Stromal cell of bone marrow (primary cell): ENCODE measurements around the gene C1QTNF8.

ENCODE experiments used
- DNase-seq: peaks from one replicate; pipeline ENCODE4 v3.0.0-alpha.2; 2012; ENCODE audit warnings: low read depth

C1QTNF8 gene

DNA sequence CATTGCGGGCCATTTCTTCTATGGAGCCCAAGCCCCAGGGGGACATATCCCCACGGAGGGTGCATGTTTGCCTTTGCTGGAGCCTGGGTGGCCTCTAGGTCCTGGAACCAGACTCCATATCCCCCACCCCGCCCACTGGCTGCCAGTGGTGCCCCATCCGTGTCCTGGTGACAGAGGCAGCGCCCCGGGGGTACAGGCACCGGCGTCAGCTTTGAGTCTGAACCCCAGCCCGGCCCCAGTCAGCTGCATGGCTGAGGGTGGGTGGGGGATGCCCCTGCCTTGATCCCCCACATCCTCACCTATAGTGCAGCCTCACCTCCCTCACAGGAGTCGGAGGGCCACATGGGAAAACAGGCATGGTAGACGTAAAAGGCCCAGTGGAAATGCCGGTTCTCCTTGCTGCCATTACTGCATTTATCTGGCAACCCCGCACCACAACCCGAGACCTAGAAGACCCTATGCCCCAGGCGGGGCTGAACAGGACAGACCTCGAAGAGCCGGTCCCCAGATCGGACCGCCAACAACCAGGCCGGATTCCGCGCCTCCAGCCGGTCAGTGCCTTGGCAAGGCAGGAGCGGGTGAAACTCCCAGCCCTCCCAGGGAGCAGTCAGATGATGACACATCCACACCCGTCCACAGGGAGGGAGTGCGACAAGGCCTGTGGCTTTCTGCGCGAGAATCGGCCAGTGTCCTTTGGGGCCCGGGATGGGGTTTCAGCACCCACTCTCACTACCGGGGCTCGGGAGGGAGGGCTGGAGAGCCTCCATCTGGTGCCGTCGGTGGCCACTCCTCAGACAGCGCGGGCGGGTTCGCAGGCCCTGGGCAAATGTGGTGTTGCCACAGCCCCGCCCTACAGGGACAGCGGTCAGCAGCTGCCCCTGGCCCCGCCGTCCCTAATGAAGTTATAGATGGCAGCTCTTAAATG lies 35.4 kb downstream of the C1QTNF8 start:
- no peak for DNase-seq

DNA sequence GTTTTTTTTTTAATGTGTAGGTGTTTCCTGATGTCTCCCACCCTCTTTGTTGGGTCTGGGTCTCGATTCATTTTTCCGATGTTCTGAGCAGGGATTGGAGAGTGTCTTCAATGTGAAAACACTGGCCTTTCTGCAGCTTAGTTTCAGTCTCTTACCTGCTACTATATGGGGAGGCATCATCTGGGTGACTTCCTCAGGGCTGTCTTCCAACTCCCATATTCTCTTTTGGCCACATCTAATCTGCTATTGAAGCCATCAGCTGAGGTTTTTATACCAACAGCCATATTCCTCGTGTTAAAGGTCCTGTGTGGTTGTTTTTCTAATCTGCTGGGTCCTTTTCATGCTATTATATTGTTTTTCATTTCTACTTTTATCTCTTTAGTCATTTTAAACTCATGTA lies 36.7 kb downstream of the C1QTNF8 start:
- no peak for DNase-seq

DNA sequence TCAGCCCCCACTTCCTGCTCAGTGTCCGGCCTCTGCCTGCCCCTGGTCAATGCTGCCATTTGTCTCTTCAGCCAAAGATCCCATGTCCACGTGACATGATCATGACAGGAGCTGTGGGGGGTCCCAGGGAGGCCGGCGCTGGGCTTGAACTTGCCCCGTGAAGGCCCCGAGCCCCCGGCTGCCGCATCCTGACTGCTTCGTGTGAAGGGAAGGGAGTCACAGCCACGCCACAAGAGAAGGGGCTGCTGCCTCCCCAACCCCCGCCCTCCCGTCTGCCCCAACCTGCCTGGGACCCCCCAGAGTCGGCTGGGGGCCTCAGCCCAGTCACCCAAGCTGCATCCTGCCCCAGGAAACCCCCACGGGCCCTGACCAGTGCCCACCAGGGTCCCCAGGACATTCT lies 37.8 kb downstream of the C1QTNF8 start:
- no peak for DNase-seq

DNA sequence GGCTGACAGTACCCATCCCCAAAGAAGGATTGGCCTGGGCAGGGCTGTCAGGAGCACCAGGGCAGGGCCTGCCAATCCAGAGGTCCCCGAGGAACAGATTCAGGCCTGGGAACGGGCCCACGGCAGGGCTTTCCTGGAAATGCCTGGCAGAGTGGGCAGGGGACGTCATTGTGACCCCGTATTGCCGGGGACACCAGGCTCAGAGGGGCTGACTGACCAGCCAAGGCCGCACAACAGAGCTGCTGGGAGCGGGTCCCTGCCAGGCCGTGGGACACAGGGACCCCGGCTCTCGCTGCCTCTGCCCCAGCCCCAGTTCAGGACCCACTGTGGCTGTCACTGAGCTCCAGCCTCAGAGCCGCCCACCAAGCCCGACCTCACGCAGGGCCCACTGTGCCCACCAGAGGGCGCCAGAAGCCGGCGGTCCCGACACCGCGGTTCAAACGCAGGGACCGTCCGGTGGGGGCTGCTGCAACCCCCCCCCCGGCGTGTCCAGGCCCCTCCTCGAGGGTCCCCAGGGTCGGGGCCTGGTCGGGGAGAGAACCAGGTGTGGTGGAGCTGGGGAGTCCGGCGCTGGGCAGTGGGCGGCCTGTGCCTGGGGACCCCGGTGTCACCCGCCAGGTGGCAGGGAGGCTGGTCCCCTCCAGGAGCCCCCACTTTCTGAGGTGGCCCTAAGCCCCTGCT lies 38.7 kb downstream of the C1QTNF8 start:
- DNase-seq: no peak

DNA sequence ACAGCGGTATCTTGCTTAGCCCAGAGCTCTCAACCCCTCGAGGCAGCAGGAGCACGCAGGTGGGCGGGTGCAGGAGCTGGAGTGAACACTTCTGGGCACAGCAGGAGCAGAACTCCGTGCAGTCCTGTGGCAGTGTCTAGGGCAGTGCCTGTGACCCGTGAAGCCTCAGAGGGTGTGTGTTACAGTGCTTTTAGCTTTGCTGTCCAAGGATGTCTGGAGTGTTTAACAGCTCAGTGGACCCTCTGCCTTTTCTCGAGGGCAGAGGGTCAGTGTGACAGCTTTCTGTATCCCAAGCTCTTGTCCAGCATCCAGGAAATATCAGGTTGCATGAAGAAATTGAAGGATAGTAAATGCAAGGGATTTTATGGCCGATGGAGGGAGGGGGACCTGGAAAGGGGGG lies 39.8 kb downstream of the C1QTNF8 start:
- no peak for DNase-seq

DNA sequence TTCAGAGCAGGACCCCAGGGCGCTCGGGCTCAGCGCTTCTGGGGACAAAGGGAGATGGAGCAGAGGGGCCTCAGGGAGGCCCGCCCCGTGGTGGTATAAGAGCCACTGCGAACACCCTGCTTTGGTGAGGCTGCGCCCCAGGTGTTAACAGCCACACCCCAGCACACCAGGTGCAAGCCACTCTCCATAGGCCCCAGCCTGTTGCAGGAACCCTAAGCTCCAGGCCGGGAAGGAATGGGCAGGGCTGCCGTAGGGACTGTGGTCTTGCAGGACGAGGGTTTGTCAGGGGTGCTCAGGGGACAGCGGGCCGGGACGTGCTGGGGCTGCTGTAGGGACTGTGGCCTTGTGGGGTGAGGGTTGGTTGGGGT lies 40.5 kb downstream of the C1QTNF8 start:
- DNase-seq: no peak

DNA sequence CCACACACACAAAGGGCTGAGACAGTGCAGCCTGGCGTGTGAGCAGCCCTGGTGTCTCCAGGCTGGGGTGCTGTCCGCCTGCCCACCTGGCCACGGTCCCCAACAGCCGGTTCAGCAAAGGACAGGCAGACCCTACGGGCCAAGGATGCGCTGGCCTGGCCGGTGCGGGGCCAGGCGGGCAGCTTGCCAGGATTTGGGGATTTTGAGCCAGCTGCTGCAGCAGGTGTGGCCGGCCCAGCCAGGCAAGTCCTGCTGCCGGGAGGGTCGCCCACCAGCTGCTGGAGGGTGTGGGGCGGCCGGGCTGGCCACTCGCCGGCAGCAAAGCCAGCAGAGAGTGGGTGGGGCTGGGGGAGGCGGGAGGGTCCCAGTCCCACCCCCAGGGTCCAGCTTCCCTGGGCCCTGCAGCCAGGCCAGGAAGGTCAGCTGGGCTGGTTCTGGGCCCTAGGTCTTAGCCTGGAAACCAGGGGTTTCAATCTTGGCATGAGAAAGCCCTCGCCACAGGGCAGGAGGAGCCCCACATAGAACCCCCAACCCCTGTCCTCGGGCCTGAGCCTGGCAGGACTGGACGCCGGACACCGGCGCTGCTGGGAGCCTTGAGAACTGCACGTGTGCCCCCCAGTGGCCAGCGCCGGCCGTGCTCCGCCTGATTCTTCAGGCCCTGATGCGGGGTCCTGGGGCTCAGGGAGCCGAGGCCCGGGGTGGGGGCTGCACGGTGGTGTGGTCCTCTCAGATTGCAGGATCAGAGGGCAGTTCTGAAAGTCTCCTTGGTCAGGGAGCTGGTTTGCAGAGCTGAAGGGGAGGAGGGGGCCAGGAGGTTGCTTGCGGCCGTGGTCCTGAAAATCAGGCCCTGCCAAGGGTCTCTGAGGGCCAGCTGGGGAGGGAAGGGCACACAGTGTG lies 41.1 kb downstream of the C1QTNF8 start:
- peak; percentile 13 for DNase-seq

DNA sequence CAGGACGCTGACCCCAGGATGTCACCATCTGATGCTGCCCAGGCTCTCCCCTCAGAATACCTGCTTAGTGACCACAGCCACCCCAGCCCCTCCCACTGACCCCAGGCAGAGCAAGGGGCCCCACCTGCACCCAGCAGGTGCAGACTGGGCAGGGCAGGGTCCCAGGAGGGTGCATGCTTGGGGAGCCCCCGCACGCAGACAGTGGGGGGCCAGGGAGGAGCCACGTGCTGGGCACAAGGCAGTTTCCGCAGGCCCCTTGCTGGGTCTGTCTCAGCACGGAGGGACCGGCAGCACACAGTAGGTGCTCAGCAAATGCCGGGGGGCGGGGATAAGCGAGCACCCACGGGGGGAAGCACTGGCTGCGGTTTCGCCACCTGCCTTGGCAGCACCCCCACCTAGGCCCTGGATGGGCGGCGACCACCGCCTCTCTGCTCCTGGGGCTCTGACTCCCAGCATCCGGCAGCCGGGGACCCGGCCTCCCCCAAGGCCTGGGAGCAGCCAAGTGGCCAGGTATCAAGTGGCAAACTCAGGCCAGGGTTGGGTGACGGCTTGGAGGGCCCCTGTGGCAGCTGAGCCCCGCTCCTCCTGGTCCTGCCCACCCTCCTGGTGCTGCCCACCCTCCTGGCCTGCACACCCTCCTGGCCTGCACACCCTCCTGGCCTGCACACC lies 42.2 kb downstream of the C1QTNF8 start:
- no peak for DNase-seq

DNA sequence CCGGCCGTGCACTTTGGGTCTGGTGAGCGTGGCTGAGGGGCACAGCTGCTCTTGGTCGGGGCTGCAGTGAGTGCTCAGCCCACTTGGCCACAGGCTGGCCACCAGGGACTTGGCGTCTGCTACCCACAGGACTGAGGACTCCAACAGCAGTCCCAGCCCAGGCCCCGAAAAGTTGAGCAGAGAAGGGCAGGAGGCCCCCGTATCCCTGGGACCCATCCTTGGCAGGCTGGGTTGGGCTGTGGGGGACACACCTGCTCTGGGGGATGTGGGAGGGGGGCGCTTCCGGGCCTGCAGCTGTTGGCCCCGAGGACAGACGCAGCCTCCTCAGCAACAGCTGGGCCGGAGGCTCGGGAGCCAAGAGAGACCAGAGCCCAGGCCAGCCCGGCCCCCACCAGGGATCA lies 42.9 kb downstream of the C1QTNF8 start:
- no peak for DNase-seq

DNA sequence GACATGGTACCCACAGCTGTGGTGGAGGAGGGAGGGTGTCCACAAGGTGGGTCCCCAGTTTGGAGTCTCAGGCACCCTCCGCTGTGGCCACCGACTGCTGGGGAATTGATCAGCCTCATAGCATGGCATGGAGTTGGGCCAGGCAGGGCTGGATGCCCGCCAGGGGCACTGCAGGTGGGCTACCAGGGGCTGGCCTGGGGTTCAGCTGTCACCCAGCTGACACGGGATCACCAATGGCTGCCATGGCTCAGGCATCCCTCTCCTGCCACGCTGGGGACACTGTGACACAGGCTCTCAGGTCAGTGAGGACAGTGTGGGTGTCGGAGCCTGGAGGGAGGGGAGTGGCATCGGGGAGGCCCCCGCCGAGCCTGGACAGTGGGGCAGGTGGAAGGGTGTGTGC lies 43.3 kb downstream of the C1QTNF8 start:
- DNase-seq: no peak

DNA sequence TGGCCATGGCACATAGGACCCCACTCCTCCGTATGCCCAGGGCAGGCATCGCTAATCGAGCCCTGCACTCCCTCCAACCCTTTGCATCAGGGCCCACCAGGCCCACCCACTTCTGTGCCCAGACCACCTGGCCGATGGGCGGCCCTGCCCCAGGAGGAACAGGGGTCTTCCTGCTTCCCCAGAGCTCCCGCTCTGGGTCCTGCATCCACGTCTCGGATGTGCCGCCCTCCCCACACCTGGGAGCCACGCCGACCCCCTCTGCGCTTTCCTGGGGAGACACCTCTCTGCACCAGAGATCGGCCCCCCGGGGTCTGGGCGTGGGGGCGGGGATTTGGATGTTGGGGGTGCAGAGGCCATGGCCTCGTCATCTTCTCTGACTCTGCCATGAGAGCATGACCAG lies 44.6 kb downstream of the C1QTNF8 start:
- DNase-seq: no peak

DNA sequence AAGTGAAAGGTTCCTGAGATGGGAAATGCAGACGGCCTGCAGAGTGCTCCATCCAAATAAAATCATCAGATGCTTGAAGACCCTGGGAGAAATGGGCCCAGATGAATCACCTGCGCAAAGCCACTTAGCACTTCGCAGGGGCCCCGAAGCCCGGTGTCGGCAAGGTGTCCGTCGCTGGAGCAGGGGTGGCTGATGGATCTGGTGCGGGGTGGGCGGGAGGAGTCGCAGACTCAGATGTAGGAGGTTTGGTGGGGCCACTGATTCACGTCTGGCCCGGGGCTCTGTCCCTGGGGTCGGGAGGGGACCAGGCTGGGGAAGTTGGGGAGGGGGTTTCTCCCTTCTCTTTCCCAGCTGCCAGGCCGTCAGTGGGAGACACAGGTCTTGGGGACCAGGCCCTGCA lies 45.1 kb downstream of the C1QTNF8 start:
- DNase-seq: no peak

DNA sequence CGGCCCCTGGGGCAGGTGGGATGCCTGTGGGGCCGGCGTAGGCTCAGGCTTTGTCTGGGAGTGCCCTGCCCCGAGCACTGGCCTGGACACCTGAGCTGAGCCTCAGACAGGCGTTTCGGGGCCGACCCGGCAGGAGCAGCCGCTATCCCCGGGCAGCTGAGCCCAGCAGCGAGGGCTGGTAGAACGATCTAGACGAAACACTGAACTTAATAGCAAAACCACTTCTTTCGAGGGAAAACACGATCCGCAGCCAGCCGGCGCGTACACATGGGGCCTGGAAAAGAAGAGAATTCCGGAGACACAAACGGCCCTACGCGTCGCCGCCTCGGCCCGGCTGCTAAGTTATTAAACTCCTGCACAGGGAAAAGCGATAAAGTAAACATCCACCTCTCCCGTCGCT lies 45.5 kb downstream of the C1QTNF8 start:
- no peak for DNase-seq

DNA sequence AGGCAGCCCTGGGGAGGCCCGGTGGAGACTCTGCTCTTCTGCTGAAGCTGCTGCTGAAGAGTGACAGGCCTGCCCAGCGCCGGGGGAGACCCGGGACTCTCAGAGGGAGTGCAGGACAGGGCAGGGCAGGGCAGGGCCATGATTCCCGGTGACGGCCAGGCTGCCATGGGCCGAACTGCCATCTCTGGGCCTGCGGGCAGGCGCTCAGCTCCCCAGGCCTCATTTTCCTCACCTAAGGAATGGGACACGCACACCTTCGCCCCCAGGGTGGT lies 46.1 kb downstream of the C1QTNF8 start:
- no peak for DNase-seq

DNA sequence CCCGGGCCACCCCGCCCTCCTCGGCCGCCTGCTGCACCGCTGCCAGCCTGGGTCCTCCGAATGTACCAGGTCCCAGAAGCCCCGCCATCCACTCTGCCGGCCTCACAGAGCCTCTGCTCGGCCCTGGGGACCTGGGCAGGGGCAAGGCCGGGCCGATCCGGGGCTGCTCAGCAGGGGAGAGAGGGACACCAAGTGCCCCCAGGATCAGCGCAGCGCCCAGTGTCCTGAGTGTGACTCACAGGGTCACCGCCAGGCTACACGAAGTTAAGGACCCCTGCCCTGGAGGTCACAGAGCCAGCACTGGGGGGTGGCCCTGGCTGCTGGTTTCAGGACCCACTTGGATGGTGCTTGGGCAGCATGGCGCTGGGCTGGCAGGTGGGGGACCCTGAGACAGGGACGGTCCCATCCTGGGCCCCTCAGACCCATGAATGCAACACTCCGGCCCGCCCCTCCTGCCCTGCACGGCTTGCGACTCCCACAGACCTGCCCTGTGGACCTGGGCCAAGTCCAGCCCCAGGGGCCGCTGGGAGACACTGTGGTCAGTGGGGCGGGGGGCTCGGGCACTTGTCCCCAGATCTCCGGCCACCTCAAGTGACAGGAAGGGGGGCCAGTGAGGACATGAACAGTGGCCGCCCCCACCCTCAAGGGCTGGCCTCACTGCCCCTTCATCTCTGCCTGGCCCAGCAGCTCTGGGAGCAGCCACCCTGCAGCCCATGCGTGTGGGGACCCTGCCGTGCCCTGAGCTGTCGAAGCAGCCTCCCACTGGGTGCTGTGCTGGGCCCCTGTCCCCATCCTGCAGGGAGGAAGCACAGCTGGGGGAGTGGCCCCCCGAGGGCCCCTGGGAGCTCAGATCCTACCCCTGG lies 46.7 kb downstream of the C1QTNF8 start:
- no peak for DNase-seq

DNA sequence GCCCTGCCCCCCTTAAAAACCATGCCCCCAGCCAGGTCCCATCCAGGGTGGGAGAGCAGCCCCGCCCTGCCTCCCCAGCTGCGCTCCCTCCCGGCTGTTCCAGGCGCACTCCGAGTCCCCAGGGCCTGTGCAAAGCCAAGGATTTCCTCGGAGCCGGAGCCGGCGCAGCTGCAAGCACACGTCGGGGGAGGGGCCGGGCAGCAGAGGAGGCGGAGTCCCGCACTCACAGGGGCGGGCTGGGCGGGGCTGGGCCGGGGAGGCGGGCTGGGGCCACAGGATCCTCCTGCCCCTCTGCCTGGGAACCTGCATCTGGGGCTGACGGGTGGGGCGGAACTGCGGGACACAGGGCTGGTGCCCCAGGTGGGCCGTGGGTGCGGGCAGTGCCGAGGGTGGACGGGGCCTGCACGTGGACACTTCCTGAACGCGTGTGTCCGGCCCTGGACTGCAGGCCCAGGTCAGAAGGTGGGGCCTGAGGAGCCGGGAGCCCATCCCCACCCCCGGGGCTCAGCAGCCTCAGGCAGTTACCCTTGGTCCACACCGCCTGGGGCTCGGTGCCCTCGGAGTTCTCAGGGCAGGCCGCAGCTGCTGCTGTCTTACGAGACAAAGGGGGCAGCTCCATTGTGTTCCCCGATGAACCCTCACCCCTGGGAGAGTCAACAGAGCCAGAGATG lies 47.5 kb downstream of the C1QTNF8 start:
- peak; percentile 5 for DNase-seq

DNA sequence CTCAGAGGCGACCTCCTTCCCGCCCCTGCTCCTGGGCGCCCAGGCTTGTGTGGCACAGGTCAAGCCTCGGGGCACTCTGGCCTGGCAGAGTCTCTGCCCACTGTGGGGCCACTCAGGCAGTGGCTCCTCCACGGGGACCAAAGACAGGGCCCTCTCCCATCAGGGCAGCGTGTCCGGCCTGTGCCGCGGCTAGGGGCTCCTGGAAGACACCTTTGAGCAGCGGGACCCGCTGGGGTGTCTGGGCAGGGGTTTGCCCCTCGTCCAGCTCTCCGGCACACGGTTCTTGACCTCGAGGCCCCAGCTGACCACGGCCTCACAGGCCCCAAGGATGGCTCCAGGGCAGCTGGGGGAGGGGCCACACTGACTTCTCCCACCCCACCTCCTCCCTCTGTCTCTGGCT lies 48.2 kb downstream of the C1QTNF8 start:
- no peak for DNase-seq

DNA sequence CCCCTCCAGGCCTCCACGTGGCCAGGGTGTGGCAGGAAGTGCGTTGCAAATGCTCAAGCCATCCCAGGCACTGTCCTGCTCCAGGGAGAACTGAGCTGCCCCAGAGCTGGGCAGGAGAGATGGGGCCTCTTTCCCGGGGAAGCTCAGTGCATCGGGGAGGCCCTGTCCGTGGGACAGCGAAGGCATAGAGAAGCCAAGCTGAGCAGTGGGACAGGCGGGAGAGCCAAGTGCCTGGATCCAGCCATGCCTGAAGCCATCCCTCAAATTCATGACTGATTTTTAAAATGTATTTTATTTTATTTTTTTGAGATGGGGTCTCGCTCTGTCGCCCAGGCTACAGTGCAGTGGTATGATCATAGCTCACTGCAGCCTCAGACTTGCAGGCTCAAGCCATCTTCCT lies 48.9 kb downstream of the C1QTNF8 start:
- DNase-seq: no peak

DNA sequence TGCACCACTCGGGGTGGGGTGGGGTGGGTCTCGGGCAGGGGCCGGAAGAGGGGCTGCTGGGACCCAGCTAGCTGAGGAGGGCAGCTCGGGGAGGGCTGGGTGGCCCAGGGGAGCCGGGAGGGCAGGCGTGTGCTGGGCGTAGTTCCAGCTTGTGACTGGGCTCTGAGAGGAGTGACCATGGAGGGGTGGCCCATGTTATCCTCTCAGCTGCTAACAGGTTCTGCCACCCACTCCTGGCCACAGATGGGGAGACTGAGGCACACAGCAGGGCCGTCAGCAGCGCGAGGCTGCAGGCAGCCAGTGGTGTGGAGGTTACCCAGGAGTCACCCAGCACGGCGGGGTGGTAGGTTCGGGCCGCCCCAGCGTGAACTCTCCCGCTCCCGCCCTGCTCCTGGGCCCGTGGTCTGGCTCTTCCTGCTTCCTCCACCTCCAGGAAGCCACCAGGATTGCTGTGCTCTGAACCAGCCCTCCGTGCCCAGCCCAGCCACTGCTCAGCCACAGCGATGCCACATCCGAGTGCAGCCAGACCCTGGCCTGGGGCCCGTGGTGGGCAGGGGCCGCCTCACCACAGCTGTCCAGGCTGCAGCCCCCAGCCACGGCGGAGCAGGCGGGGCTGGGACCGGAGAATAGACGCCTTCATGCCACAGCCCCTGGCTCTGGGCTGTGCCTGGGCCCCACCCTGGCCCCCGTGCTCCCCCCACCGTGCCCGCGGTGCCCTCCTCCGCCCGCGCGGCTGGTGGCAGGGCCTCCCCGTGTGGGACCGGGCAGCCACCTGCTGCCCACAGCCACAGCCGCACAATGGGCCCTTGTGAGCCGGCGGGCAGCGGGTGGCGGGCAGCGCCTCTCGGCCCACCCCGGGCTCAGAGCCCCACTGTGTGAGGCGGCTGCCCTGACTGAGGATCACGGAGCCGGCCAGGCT lies 49.8 kb downstream of the C1QTNF8 start:
- no peak for DNase-seq
